GM12801 (cell line): ENCODE data around the gene MAP1LC3B2.

Experiments used
- TF ChIP-seq, protein P1 (sequence below): IDR thresholded peaks from one replicate; pipeline ENCODE4 v1.5.1; 2011; ENCODE audit warnings: control low read depth; ENCODE audit not compliant: insufficient read length; ENCODE audit errors: extremely low read depth

MAP1LC3B2 gene

DNA sequence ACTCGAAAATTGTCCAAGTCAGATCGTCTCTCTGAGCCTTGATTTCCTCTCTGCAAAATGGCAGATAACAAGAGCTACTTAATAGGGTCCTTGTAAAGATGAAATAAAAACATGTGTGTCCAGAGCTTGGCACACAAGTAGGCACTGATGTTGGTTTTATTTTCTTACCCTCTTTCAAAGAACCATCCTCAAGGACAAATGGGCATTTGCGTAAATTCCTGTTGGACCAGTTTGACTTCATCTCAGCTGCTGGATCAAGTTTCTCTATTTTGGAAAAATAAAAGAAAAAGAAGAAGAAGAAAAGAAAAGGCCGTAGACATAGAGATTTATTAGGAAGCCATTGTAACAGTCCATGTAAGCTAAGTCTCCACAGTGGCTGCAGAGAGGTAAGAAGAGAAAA lies 47.2 kb downstream of the MAP1LC3B2 start:
- TF ChIP-seq, protein P1, sequence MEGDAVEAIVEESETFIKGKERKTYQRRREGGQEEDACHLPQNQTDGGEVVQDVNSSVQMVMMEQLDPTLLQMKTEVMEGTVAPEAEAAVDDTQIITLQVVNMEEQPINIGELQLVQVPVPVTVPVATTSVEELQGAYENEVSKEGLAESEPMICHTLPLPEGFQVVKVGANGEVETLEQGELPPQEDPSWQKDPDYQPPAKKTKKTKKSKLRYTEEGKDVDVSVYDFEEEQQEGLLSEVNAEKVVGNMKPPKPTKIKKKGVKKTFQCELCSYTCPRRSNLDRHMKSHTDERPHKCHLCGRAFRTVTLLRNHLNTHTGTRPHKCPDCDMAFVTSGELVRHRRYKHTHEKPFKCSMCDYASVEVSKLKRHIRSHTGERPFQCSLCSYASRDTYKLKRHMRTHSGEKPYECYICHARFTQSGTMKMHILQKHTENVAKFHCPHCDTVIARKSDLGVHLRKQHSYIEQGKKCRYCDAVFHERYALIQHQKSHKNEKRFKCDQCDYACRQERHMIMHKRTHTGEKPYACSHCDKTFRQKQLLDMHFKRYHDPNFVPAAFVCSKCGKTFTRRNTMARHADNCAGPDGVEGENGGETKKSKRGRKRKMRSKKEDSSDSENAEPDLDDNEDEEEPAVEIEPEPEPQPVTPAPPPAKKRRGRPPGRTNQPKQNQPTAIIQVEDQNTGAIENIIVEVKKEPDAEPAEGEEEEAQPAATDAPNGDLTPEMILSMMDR: no peak

DNA sequence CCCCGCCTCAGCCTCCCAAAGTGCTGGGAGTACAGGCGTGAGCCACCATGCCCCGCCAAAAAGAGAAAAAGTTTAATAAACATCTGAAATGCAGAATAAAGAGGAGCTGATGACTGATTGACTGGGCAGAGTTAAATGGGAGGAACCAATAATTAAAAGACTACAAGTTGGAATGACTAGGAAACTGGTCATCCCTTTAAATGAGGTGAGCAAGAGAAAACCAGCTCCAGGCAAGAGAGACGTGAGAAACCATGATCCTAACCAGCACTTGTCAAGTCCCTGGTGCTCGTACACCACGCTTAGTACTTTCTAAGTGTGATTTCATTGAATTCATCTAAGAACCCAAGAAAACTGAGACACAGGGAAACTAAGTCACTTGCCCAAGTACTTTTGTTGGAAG lies 47.9 kb downstream of the MAP1LC3B2 start:
- TF ChIP-seq, protein P1: no peak

DNA sequence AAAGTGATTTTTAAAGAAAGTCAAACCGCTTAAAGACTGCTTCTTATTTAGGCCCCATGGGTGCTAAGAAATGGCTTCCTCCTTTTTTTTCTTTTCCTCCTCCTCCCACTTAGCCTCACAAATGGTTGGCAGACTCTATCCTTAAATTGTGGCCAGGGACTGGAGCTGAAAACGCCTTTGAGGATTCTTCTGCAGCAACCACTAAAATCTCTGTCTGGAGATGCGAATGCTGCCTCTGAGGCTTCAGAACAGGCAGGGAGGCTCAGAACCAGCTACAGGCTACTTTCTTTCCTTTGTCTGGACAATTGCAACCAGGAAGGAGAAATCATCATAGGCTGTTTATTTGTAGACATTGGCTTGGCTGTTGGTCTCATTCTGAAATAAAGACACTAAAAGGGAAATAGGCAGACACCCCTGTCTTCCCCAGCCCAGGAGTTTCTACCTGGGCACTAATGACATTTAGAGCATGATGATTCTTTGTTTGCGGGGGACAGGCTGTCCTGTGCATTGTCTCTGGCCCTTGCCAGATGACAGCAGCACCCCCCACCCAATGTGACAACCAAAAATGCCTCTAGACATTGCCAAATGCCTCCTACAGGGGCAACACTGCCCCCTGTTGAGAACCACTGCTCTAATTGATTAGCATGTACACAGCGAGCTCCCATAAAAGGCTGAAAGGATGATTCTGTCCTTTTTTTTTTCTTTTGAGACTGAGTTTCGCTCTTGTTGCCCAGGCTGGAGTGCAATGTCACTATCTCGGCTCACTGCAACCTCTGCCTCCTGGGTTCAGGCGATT lies 50.3 kb downstream of the MAP1LC3B2 start:
- TF ChIP-seq, protein P1: no peak

DNA sequence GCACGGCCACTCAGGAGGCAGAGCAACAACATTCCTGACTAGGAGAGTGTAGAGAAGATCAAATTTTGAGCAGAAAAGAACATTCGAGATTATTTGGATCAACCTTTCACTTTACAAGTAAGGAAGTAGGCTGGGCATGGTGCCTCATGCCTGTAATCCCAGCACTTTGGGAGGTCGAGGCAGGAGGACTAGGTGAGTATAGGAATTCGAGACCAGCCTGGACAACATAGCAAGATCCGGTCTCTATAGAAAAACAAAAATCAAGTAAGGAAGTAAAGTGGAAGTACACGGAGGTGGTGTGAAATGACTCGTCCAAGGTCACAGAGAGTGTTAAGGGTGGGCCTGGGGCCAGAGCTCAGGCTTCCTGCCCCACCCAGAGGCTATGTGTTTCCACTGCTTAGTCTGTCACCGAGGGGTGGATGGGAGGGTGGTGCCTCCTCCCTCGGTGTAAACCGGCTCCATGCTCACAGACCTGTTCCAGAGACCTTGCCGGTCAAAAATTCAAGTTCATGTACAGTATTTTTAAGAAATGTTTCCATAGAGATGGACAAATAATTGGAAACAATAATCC lies 51.9 kb downstream of the MAP1LC3B2 start:
- TF ChIP-seq, protein P1: no peak

DNA sequence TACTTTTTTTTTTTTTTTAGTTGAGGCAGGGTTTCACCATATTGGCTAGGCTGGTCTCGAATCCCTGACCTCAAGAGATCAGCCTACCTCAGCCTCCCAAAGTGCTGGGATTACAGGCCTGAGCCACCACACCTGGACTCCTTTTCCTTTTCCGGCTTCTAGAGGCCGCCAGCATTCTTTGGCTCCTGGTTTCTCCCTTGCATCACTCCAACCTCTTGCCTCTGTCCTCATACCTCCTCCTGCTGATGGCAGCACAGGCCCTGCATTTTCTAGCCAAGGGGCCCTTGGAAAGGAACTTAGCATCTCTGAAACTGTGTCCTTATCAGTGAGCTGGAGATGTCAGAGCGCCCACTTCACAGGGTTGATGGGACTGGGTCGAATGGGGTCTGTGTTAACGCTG lies 53.3 kb downstream of the MAP1LC3B2 start:
- TF ChIP-seq, protein P1: no peak

DNA sequence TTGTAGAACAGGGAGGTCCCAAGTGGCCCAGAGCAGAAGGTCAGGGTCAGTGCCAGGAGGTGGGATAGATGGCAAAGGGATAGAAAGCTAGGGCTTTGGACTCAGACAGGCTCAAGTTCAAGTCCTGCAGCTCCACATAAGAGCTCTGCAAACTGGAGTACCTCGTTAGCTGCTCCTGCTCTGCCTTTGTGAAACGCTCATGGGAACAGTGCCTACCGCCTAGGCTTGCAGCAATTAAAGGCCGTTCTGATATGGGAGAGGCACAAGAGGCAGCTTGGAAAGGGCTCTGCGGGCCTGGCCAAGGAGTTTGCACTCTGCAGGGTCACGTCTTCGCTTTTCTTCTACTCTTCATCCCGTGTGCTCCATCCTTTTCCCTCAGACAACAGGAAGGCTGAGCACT lies 54.1 kb downstream of the MAP1LC3B2 start:
- TF ChIP-seq, protein P1: no peak

DNA sequence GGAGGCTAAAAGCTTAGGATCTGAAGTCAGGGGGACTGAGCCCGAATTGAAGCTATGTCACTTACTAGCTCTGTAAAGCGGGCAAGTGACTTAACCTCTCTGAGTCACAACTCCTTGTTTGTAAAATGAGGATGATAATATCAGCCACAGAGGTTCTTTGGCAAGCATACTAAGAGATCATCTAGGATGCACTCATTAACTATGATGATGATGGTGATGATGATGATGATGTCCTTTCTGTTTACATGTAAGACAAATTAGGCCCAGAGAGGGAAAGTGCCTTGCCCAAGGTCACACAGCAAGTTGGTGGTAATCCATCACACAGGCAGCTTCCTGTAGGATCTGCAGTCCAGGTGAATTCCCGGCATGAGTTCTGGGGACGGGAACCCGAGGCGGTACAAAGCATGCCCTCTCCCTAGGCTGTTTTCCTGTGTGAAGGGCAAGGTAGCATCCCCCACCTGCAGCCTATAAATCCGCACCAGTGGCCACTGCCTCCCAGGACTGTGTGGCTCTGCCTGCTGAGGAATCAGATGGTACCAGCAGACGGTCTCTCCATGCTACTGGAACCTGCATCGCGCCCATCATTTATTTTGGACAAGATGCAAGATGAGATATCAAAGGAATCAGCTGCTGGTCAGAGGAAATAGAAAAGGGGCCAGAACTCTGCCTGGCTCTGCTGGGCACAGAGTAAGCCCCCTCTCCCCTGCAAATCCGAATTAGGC lies 55.2 kb downstream of the MAP1LC3B2 start:
- TF ChIP-seq, protein P1: no peak
